Thoracic aorta (tissue), 2 donors: ENCODE measurements around the gene POR. TPM values are rescaled to one million over a fixed set of nuclear protein-coding genes. Genes with fewer than 3 reads are reported as not detected.
"Not testable (repeated sequence)": the region's sequence is repeated elsewhere in the genome, so short reads cannot be mapped to it uniquely, and the experiment has no call there.

Source experiments
- ATAC-seq: fragments of 150-250 bp; one replicate; pipeline ENCODE4 v1.8.0; 2017; ENCODE audit warnings: low read depth; ENCODE audit not compliant: insufficient number of reproducible peaks, low FRiP score
- DNase-seq: peaks from one replicate; pipeline ENCODE4 v3.0.0-alpha.2; 2020; ENCODE audit warnings: low spot score
- H3K27ac ChIP-seq, 2 donors: fragments of 200-600 bp; sonication (generic); 1 replicate in 1 of 2; 2 replicates in 1 of 2; pipeline ENCODE4 v1.5.1; 2016; ENCODE audit warnings: mild to moderate bottlenecking in 2 of 2, moderate library complexity in 2 of 2
- H3K27me3 ChIP-seq: fragments of 200-600 bp; sonication (generic); replicated peaks from 2 replicates; pipeline ENCODE4 v1.6.0; 2016; ENCODE audit warnings: mild to moderate bottlenecking; ENCODE audit not compliant: insufficient read depth
- H3K36me3 ChIP-seq: fragments of 200-600 bp; sonication (generic); one replicate; pipeline ENCODE4 v1.5.1; 2016
- H3K4me1 ChIP-seq, 2 donors: fragments of 200-600 bp; sonication (generic); 1 replicate in 1 of 2; 2 replicates in 1 of 2; pipeline versions ENCODE4 v1.5.1 to v1.6.0; 2016; ENCODE audit warnings: low read depth in 2 of 2, mild to moderate bottlenecking in 1 of 2; ENCODE audit not compliant: control insufficient read depth in 1 of 2
- H3K4me3 ChIP-seq: fragments of 200-600 bp; sonication (generic); 2 replicates; pipeline ENCODE4 v1.5.1; 2016; ENCODE audit warnings: mild to moderate bottlenecking
- H3K9me3 ChIP-seq: fragments of 200-600 bp; sonication (generic); 2 replicates; pipeline ENCODE4 v1.5.1; 2016
- CTCF ChIP-seq: fragments of 200-600 bp; sonication (generic); IDR thresholded peaks from one replicate; pipeline ENCODE4 v1.5.1; 2019; ENCODE audit warnings: antibody characterized with exemption
- total RNA-seq, 2 donors: library from RNA; depleted of rRNA; stranded (reverse); fragments of >200 nt; gene quantifications; one replicate each; pipeline versions ENCODE4 v1.1.0 to v1.2.3, GENCODE V29; 2016

Gene POR
- total RNA-seq, 2 donors from 2014 or later = 70.1 to 77.4 TPM

- H3K9me3 ChIP-seq = no peaks in the 10 kb centered on the region
- no peak overlapping the region for H3K27ac ChIP-seq
- DNase-seq (no peak), ATAC-seq (no peak)
- H3K36me3 ChIP-seq = peaks cover 25% of the 10 kb centered on the region
- H3K4me3 ChIP-seq = no peak overlapping the region
- TF ChIP-seq CTCF = no peak
- H3K4me1 ChIP-seq = no peaks in the 10 kb centered on the region
- no peaks in the 10 kb centered on the region for H3K27me3 ChIP-seq
Measured at GRCh38 chr7:75888464-75889222, 26.3 kb upstream of the POR start.

- H3K9me3 ChIP-seq = no peaks in the 10 kb centered on the region
- ATAC-seq (no peak), DNase-seq (no peak)
- no peak overlapping the region for H3K4me3 ChIP-seq
- no peaks in the 10 kb centered on the region for H3K27me3 ChIP-seq
- no peak overlapping the region for H3K27ac ChIP-seq
- peaks cover 20% of the 10 kb centered on the region for H3K36me3 ChIP-seq
- no peaks in the 10 kb centered on the region for H3K4me1 ChIP-seq
- no peak for TF ChIP-seq CTCF
Measured at GRCh38 chr7:75889223-75889825, 25.6 kb upstream of the POR start.

- Histone ChIP-seq H3K27me3 (no peaks in the 10 kb centered on the region), H3K9me3 (no peaks in the 10 kb centered on the region), H3K4me3 (no peak overlapping the region), H3K36me3 (peaks cover 14% of the 10 kb centered on the region), H3K4me1 (no peaks in the 10 kb centered on the region), H3K27ac (no peak overlapping the region)
- ATAC-seq (no peak), DNase-seq (no peak)
- no peak for TF ChIP-seq CTCF
Measured at GRCh38 chr7:75889826-75890225, 25.1 kb upstream of the POR start.

- not testable (repeated sequence) for H3K27me3 ChIP-seq, H3K4me1 ChIP-seq, H3K36me3 ChIP-seq, H3K27ac ChIP-seq, H3K9me3 ChIP-seq, H3K4me3 ChIP-seq, DNase-seq, ATAC-seq
Measured at GRCh38 chr7:75891237-75891636, 23.7 kb upstream of the POR start.

GRCh38 chr7:75891815-75892411 lies 23.0 kb upstream of the POR start:
- no peak overlapping the region for H3K27ac ChIP-seq
- H3K4me1 ChIP-seq = no peaks in the 10 kb centered on the region
- no peak overlapping the region for H3K4me3 ChIP-seq
- ATAC-seq = no peak
- DNase-seq = no peak
- no peaks in the 10 kb centered on the region for H3K36me3 ChIP-seq
- TF ChIP-seq CTCF = no peak
- no peaks in the 10 kb centered on the region for H3K9me3 ChIP-seq
- H3K27me3 ChIP-seq = no peaks in the 10 kb centered on the region
